ENCODE results near the gene KRTAP21-3. TPM values are rescaled to one million over a fixed set of nuclear protein-coding genes. Genes with fewer than 3 reads are reported as not detected.
"Not testable (repeated sequence)": the region's sequence is repeated elsewhere in the genome, so short reads cannot be mapped to it uniquely, and the experiment has no call there.

Gene KRTAP21-3, protein sequence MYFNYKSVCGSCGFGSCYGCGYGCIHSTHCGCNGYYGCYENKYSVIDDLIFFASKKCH
- not detected for total RNA-seq (ENCODE audit: insufficient read depth, low replicate concordance)

DNA sequence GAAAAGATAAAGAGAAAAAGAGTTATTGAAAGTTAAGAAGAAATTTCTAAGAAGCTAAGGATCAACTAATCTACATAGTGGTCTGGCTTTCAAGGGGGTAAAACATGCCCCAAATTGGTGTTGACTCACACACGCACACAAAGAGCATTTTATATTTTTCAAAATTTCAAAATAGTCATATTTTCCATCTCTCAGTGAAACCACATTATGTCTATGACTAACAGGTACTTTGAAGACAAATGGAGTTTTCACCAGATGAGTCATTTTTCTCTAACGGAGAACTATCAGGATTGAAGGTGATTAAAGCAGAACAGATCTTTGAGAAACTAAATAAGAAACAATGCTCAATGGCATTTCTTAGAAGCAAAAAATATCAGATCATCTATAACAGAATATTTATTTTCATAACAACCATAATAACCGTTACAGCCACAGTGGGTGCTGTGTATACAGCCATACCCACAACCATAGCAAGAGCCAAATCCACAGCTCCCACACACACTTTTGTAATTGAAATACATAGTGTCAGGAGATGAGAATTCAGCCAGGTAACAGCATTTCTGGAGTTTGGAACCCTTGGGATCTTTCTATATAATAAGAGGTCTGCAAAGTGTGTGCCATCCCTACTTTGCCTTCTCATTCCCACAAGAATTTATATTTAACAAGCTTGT lies at the start of gene KRTAP21-3:
TSS of gene KRTAP21-3 (minus strand) at position 539 of the 671 bp plus-strand sequence. CDS start at position 521, 18 bp downstream.
- peak; percentile 5 for DNase-seq (ENCODE audit: low spot score)

DNA sequence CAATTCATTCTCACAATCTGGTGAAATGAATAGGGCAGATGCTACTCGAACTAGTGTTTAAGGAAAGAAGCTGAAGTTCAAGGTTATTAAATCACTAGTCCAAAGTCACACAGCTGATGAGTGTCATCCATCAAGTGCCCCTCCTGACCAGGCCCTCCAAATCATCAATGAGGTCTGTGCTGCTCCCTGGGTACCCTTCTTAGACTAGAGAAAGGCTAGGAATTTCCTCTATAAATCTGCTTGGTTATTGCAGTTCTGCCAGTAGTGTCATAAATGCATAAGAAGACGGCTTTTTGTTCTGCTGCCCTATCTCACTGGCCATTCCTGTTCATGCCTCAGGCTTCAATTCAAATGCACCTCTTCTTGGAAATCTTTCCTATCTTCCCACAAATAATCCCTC lies 42.2 kb upstream of the KRTAP21-3 start:
- DNase-seq (ENCODE audit: low spot score): no peak

DNA sequence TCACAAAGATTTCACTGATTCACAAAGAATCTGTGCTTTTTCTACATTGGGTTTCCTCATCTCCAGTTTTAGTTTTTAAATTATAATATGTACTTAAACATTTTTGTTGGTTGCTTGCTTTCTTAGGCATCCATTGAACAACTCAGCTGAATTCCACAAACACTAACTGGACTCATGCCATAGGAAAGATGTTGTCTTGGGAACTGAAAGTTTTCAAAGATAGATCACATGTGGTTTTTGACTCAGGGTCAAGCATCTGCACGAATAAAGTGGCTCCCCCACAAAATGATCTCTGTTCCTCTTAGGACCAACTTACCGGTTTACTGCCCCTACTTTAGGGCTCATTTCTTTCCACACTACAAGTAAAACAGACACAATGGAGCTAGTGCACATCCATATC lies 39.7 kb upstream of the KRTAP21-3 start:
- DNase-seq (ENCODE audit: low spot score): peak; percentile 12

DNA sequence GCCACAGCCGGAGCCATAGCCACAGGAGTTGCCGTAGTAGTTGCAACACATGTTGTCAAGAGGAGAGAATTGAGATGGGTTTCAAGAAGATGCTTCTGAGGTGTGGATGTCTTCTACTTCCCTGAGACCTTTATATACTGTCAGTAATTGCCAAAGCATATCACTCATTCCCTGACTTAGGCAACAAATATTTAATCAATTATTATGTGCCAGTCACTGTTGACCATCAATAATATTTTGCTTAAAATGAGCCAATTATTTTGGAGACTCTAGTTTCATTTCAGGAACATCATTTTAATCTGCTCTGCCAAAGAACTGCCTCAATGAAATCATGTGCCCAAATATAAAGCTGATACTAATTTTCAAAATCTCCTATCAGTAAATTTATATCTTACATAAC lies 36.8 kb upstream of the KRTAP21-3 start, which contains the start of gene KRTAP21-1:
TSS of gene KRTAP21-1 (minus strand) at position 101 of the 400 bp plus-strand sequence. CDS start at position 51, 50 bp downstream.
- DNase-seq (ENCODE audit: low spot score): not testable (repeated sequence)

DNA sequence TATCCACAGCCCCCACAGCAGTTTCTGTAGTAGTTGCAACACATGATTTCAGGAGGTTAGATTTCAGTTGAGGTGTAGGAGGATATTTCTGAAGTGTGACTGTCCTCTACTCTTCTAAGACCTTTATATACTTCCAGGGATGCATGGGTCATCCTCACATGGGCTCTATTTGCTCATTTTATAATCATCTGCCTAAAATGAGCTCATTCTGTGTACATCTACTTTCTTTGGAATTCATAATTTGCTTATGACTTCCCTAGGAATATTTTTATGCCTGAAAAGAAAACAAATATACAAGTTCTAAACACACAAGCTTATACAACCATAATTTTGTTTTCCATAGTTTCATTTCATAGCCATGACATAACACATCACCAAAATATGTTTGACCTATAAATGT lies 28.6 kb upstream of the KRTAP21-3 start, which contains the start of gene KRTAP21-2:
TSS of gene KRTAP21-2 (minus strand) at position 101 of the 400 bp plus-strand sequence. CDS start at position 44, 57 bp downstream.
- DNase-seq (ENCODE audit: low spot score): no peak

DNA sequence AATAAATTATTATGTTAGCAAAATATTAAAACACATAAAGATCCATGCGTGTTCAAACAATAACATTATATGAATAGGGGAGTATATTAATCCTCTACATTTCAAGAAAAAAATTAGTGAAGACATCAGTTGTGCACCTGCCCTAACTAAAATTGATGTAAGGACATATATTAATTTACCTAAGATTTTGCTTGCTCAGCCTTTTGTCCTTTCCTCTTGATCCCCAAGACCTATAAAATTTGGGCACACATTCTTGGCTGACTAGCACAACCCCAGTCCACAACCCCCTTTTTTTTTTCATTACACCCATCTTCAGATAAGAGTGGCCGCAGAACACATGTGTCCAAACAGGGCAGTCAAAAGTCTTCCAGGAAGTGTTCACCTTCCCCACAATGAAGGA lies 21.9 kb upstream of the KRTAP21-3 start:
- DNase-seq (ENCODE audit: low spot score): no peak

DNA sequence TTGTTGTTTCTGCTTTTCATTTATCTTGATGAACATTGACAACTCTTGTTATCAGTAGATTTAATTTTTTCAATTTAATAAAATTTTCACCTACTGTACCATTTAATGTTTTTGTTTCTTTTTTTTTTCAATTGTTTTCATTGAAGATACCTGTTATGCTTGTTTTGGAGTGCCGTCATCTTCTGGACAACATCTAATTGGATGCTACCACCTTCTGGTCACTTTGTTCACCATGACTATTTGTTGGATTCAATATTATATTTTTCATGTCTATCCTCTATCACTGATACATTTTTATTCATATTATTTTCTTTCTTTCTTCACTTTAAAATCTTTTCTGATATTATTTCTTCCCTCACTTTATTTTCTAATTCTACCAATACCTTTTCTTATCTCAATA lies 14.4 kb upstream of the KRTAP21-3 start:
- DNase-seq (ENCODE audit: low spot score): no peak

DNA sequence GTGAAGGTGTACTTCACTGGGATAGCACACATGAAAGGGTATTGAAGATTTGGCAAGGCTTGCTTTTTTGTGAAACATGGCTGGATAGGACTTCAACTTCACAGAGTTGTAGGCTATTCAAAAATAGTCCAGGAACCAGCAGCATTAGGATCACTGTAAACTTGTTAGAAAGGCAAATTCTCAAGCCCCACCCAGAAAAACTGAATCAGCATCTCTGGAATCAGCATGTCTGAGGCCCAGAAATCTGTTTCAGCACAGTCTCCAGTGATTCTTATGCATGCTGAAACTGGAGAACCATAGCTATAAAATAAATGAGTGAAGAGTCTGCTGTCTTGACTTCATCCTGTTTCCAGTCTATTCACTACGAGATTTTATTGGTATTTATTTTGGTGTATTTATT lies 8.1 kb upstream of the KRTAP21-3 start:
- DNase-seq (ENCODE audit: low spot score): no peak

DNA sequence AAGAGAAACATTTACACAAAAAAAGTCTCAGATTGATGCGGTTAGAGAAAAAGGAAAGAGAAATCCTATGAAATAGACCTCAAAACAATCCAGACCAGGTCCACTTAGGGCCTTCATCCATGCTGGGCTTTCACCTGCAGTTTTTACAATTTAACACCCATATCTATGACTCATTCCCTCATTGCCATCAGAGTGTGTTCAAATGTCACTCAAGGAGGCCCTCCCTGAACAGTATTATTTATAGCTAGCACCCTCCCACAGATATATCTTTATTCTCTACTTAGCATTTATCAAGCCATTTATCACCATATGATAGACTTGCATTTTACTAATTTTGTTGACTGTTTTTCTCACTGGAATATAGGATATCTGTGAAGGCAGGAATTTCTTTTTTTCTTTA lies 824 bp upstream of the KRTAP21-3 start:
- DNase-seq (ENCODE audit: low spot score): no peak

DNA sequence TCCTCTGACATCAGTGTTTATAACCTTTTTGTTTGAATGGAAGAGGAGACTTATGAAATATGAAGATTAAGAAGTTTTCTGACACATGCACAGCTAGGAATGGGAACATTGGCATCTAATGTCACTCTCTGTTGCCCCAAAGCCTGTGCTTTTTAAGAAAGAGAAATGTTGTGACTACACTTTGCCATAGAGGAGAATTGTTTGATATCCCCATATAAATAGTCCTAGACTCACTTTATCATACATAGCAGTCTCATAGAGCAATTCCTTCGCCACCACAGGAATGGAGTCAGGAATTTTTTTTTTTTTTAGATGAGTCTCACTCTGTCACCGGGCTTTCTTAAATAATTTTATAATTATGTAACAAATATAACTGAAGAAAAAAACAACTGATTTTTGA lies 1.5 kb downstream of the KRTAP21-3 start:
- no peak for DNase-seq (ENCODE audit: low spot score)

DNA sequence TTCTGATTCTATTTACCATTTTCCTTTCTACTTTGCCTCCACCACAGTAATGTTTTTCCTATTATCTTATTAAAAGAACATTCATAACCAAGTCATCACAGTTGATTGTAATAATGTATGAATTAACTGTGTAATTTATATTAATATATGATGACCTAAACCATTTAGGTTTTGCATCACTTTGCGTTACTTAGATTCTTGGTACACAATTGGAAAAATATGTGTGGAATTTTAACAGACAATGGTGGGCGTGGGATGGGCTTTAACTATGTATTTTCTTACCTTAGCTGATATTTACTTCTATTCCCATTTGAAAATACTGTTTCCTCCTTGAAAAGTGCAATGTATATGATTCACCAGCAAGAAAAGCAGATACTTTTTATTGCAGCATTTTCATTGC lies 3.6 kb downstream of the KRTAP21-3 start:
- DNase-seq (ENCODE audit: low spot score): no peak

DNA sequence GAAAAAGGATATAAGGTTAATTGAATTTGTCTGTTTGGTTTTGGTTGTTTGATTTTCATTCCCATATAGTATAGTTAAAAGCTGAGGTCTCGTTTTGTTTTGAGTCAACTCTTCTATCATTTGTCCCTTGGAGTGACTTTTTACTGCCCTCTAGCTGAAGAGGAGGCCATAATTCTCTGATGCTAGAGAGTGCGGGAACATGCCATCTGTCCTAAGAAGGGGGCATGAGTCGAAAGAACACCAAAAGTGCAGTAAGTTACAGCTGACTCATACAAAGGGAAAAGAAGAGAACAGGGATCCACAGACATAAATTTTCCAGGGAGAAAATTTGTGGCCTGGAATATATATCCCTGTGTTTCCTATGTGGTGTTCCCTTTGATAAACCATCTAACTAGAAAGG lies 4.1 kb downstream of the KRTAP21-3 start:
- DNase-seq (ENCODE audit: low spot score): no peak

DNA sequence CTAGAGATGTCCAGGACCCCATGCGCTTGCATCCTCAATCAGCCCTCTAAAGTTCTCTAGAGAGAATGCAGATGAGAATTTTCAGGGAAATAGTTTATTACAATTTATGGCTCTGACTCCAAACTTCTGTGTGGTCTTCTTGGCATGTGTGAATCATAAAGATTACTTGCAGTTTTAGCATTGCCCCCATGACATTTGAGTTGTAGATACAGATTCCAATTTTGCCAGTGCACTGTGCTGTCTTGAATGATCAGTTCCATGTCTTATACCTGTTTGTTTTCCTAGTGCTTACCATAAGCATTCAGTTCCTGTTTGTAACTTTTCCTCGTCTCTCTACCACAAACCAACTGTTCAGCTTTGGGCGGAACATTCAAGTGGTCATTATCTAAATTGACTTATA lies 4.8 kb downstream of the KRTAP21-3 start:
- DNase-seq (ENCODE audit: low spot score): no peak

DNA sequence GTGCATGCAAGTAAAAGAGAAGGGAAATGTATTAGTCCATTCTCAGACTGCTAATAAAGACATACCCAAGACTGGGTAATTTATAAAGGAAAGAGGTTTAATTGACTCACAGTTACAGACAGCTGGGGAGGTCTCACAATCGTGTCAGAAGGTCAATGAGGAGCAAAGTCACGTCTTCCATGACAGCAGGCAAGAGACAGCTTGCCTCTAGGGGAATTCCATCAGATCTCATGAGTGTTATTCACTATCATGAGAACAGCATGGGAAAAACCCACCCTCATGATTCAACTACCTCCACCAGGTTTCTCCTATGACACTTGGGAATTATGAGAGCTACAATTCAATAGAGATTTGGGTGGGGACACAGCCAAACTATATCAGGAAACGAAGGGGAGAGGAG lies 8.1 kb downstream of the KRTAP21-3 start:
- no peak for DNase-seq (ENCODE audit: low spot score)

DNA sequence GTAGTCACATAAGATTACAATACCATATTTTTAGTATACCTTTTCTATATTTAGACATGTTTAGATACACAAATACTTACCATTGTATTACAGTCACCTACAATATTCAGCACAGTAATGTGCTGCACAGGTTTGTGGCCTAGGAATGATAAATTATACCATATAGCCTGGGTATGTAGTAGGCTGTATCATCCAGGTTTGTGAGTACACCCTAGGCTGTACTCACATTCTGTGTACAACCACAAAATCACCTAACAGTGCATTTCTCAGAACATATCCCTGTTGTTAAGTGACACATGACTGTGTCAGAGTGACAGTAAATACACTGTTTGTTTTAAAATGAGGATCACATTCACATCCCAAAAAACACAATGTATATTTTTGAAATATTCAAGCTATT lies 11.2 kb downstream of the KRTAP21-3 start:
- DNase-seq (ENCODE audit: low spot score): no peak

DNA sequence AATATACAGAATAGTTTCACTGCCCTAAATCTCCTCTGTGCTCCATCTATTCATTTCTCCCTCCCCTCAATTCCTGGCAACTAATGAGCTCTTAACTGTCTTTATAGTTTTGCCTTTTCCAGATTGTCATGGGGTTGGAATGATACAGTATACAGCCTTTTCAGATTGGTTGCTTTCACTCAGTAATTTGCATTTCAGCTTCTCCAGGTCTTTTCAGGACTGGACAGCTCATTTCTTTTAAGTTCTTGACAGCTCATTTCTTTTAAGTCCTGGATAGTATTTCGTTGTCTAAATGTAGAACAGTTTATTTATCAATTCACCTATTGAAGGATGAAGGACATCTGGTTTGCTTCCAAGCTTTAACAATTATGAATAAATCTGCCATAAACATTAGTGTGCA lies 22.6 kb downstream of the KRTAP21-3 start:
- no peak for DNase-seq (ENCODE audit: low spot score)

DNA sequence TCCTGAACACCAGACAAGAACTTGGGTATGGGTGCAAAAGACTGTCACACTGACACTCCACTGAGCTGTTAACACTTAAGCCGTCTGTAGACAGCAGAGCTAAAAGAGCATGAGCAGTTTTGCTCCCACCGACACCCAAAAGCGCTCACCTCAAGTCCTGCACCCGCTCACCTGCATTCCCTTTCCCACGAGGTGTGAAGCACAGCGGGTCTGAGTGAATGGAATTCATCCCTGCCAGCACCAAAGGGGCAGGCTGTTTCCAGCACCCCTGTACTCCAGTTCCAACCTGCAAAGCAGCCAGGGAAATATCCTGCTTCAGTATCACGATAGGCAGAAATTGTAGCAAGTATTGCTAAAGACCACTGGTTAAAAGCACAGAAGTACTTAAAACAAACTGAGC lies 28.8 kb downstream of the KRTAP21-3 start:
- DNase-seq (ENCODE audit: low spot score): no peak

DNA sequence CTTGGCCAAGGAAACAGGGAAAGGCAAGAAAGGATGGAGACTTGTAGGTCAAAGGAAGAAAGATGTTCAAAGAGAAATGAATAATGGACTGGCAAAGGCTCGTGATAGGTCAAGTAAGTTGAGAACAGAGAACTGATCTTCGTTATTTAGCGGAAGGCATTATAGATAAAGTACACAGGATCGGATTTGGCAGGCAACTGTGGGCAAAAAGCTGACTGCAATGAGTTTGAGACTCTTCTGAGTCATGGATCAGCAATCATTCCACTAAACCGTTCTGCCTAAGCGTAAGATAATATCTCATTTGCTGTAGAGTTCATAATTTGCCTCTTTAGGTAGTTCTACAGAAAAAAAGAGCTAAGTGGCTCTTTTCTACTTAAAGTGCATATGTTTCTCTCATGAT lies 34.1 kb downstream of the KRTAP21-3 start:
- no peak for DNase-seq (ENCODE audit: low spot score)

DNA sequence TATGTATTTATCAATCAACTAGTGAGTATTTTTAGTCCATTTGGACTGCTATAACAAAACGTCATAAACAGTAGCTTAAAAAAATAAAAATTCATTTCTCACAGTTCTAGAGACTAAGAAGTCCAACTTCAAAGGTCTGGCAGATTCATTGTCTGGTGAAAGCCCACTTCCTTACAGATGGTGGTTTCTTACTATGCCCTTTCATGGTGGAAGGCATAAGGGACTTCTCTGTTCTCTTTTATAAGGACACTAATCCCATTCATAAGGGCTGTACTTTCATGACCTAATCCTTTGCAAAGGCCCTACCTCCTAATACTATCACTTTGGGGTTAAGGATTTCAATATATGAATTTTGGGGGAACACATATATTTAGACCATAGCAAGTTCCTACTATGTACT lies 38.0 kb downstream of the KRTAP21-3 start:
- DNase-seq (ENCODE audit: low spot score): no peak

DNA sequence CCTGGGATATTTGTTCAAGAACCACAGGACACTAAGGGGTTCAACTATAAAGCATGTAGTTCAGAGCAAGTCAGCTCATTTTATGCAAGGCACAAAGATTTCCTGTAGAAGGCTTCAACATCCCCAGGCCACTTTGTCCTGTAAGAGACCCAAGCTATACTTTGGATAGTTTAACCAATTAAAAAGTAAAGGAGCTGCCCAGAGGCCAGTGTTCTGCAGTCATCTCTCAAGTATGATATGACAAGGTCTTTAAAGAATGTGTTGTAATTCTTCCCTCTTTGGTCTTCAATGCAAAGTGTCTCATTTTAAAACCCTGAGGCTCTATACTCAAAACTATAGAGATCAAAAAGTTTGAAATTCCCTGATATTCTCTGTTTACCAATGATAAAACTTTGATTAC lies 41.8 kb downstream of the KRTAP21-3 start:
- DNase-seq (ENCODE audit: low spot score): no peak

DNA sequence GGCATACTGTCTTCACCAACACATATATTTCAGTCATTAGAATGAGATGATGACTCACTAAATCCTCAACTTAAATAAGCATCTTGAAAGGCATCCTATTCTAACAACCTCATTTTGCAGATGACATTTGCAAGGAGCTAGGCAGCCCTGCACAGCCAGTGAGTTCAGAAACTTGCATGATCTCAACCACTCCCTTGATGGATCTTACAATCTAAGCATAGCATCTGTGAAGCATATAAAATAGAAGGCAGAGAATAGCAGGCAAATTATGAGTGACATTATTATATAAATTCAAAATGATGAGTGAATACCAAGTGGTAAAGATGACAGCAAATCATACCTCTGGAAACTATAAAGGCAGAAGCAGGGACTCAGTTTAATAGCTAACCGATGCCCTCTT lies 44.3 kb downstream of the KRTAP21-3 start:
- DNase-seq (ENCODE audit: low spot score): peak; percentile 5

DNA sequence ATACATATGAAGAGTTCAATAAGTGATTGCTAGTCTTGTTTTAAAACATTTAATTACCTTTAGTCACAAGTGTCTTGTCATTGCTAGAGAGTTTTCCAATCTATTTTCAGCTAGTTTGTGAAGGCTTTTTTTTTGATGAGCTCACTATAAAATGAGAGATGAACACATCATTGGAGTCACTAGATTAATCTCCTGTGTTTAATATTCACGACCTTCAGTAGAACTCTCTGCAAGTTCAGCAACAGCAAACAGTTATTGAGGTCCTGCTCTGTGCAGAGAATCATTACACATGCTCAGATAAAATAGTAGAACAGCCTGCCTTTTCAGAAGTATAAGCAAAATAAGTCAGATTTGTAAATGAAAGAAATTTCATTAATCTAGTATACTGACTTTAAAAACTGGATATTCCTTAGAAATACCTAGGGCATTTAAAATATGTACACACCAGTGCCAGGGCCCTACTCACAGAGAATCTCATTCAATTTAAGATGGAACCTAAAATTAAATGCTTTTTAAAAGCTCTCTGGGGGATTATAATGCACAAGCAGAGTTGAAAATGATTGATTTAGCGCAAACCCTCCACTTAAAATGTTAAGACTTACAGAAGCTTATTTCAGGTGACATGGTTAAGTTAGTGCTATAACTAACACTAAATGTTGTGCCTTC lies 45.5 kb downstream of the KRTAP21-3 start:
- no peak for DNase-seq (ENCODE audit: low spot score)

DNA sequence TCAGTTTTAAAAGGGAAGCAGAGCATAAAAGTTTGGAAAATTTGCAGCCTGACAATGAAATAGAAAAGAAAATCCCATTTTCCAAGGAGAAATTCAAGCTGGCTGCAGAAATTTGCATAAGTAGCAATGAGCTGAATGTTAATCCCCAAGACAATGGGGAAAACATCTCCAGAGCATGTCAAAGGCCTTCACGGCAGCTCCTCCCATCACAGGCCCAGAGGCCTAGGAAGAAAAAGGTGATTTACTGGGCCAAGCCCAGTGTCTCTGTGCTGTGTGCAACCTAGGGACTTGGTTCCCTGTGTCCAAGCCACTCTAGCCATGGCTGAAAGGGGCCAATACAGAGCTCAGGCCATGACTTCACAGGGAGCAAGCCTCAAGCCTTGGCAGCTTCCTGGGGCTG lies 49.8 kb downstream of the KRTAP21-3 start:
- no peak for DNase-seq (ENCODE audit: low spot score)
